Measurements from ENCODE around the gene GJB2. TPM values are rescaled to one million over a fixed set of nuclear protein-coding genes. Genes with fewer than 3 reads are reported as not detected.
A peak's percentile ranks its signal among the peaks of the same experiment; 100 is the strongest.

Gene GJB2
- total and polyA plus RNA-seq, 2 of the 8 experiments (the other 6 are each of a cell fraction or from before 2014, with no cell fraction given) = 0.20 to 0.21 TPM

DNA sequence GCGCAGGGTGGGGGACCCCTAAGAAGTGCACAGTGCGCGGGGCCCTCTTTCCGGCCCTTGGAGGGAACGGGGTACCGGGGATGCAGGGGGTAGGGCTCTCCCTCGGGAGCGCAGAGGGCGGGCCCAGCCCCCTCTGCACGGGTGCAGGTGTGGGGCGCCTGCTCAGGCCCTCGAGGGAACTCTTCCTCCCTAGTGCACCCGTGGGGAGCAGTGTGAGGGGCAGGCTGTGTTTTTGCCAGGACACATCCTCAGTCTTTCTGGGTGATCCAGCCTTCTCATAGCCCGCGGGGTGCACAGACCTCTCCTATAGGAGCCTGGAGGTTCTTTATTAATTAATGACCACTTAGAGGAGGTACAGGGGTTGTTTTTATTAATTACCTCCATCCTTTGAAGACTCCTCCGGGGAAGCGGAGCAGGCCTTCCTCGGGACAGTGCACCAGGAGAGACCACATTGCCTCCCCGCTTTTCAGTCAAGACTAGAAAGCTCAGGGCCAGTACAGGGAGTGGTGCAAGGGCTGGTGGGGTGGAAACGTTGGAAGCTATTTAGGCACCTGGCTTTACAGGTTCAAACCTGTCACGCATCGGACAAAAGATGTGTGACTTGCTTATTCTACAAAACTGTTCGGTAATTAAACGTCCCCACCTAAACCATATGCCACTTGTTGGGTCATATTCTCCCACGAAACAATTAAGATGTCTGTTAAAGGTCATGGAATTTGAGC is 40.0 kb upstream of the GJB2 start:
- Histone ChIP-seq H3K27ac (ENCODE audit: low read depth, low read length) (no peak overlapping the region), H3K4ac (replicated peaks; ENCODE audit: insufficient read length, low read depth, low read length) (no peak overlapping the region), H3K27me3 (replicated peaks in 1 of 4; ENCODE audit: control insufficient read depth in 3 of 4, extremely low read depth in 1 of 4, insufficient read depth in 3 of 4, low read length in 3 of 4) (peaks cover 30 to 52% (median 46%) of the 10 kb centered on the region in 4 experiments), H4K8ac (ENCODE audit: extremely low read depth, insufficient read depth, low read length) (no peak overlapping the region), H3K4me2 (ENCODE audit: insufficient read depth in 1 of 2, low read depth in 2 of 2, low read length in 2 of 2) (peak overlapping the region; percentile 67 to 91), H3K79me2 (ENCODE audit: control insufficient read depth in 1 of 2, insufficient read depth in 2 of 2, low read length in 2 of 2) (no peaks in the 10 kb centered on the region), H3K18ac (ENCODE audit: extremely low read depth, low read length) (no peak overlapping the region), H2BK12ac (ENCODE audit: low read depth, low read length) (no peak overlapping the region), H3K9me3 (ENCODE audit: insufficient read depth in 2 of 2, low read depth in 1 of 2, low read length in 1 of 2) (no peaks in the 10 kb centered on the region), H3K4me3 (ENCODE audit: extremely low read depth in 1 of 4, insufficient read depth in 2 of 4, low read depth in 3 of 4, low read length in 4 of 4) (peak overlapping the region in 3 of 4 experiments; percentile 32 to 61 (median 34); a peak in 6 of 8 replicates), H3K23ac (ENCODE audit: insufficient read length) (no peak overlapping the region), H2AFZ (ENCODE audit: low read length) (no peak overlapping the region), H3K56ac (replicated peaks; ENCODE audit: insufficient read length, low read depth, low read length) (no peak overlapping the region), H2BK5ac (ENCODE audit: low read depth, low read length) (no peak overlapping the region), H4K20me1 (replicated peaks in 1 of 2; ENCODE audit: control insufficient read depth in 1 of 2, insufficient read depth in 2 of 2, low read length in 2 of 2) (peaks cover 0 to 10% of the 10 kb centered on the region in 2 experiments), H2AK5ac (ENCODE audit: low read depth, low read length) (no peak overlapping the region), H2BK15ac (ENCODE audit: low read length) (no peak overlapping the region), H3K9ac (replicated peaks in 1 of 4; ENCODE audit: extremely low read depth in 1 of 4, low read depth in 3 of 4, low read length in 3 of 4) (peak overlapping the region in 1 of 4 experiments; percentile 41; a peak in 1 of 7 replicates), H4K91ac (replicated peaks; ENCODE audit: insufficient read length, low read length) (no peak overlapping the region), H3K36me3 (ENCODE audit: control insufficient read depth in 2 of 4, insufficient read depth in 4 of 4, low read length in 3 of 4) (peaks cover 0 to 2% (median 0%) of the 10 kb centered on the region in 4 experiments; a peak in 1 of 8 replicates), H2BK120ac (replicated peaks; ENCODE audit: low read depth, low read length) (no peak overlapping the region), H2BK20ac (ENCODE audit: low read length) (no peak overlapping the region), H3K23me2 (ENCODE audit: low read depth, low read length) (peaks cover 5% of the 10 kb centered on the region), H4K5ac (ENCODE audit: insufficient read length, low read depth, low read length) (no peak overlapping the region), H3K4me1 (replicated peaks in 1 of 4; ENCODE audit: control insufficient read depth in 3 of 4, insufficient read depth in 4 of 4, low read length in 3 of 4) (peaks cover 0 to 7% (median 2%) of the 10 kb centered on the region in 4 experiments; a peak in 4 of 7 replicates), H3K79me1 (ENCODE audit: low read depth, low read length) (no peaks in the 10 kb centered on the region), H3K14ac (ENCODE audit: insufficient read length) (no peak overlapping the region)
- DNase-seq (ENCODE audit: low read depth in 1 of 2, low spot score in 2 of 2) (no peak), FAIRE-seq (no peak)
- CTCF ChIA-PET (ENCODE audit: partially characterized antibody) = interaction anchor here (0.6 to 1.3 kb wide), 3 partner anchors 34 to 54 kb away, joined by 3 to 5 read pairs (median 4); no protein-coding TSS in a partner anchor
- POLR2A ChIA-PET (ENCODE audit: partially characterized antibody) = no interaction called here
- 54% methylated on average over 17 of the region's 25 CpGs; no CpG with 5 or more reads in 1 of the 2 experiments for WGBS, 2 experiments (ENCODE audit: extremely low coverage in 1 of 2, insufficient coverage in 1 of 2, insufficient read length in 1 of 2, insufficient replicate concordance in 2 of 2, low coverage in 1 of 2, low lambda C conversion rate in 2 of 2, missing lambda C conversion rate in 1 of 2)
- TF ChIP-seq ASH2L (IDR thresholded peaks at IDR 0.05; ENCODE audit: low read length) (peak; percentile 10), TCF12 (IDR thresholded peaks at IDR 0.05; ENCODE audit: low read depth, low read length) (no peak), SUZ12 (IDR thresholded peaks at IDR 0.05; ENCODE audit: low read length) (peak; percentile 39; the same call in 1 of the 2 replicates), EZH2 (IDR thresholded peaks at IDR 0.05; ENCODE audit: low read depth, low read length, severe bottlenecking) (peak; percentile 14), SIX5 (IDR thresholded peaks at IDR 0.05; ENCODE audit: low read depth, low read length) (no peak), RBBP5 (IDR thresholded peaks at IDR 0.05; ENCODE audit: borderline replicate concordance, low read depth, low read length) (no peak), RFX5 (IDR thresholded peaks at IDR 0.05; ENCODE audit: borderline replicate concordance, low read depth, low read length) (no peak), SIN3A (conservative IDR thresholded peaks at IDR 0.05 in 1 of 2, IDR thresholded peaks at IDR 0.05 in 1 of 2; ENCODE audit: low read depth in 1 of 2, low read length in 2 of 2) (no peak), CTBP2 (IDR thresholded peaks at IDR 0.05; ENCODE audit: borderline replicate concordance, insufficient read depth, insufficient read length, low read length) (no peak), KDM4A (IDR thresholded peaks at IDR 0.05; ENCODE audit: low read depth, low read length, severe bottlenecking) (peak; percentile 30), POU5F1 (IDR thresholded peaks at IDR 0.05; ENCODE audit: low read depth, low read length) (no peak), SP2 (IDR thresholded peaks at IDR 0.05; ENCODE audit: low read length) (no peak)
